Gastroesophageal sphincter (tissue), 4 donors: ENCODE measurements around the gene NINL. TPM values are rescaled to one million over a fixed set of nuclear protein-coding genes. Genes with fewer than 3 reads are reported as not detected.
A peak's percentile ranks its signal among the peaks of the same experiment; 100 is the strongest.

Experiments used
- ATAC-seq: fragments of 150-250 bp; one replicate; pipeline ENCODE4 v1.9.1; 2016; ENCODE audit warnings: mild to moderate bottlenecking, moderate library complexity
- H3K27ac ChIP-seq, 4 donors: fragments of 200-600 bp; sonication (generic) in 3 of 4; 1 replicate in 3 of 4; 2 replicates in 1 of 4; pipeline ENCODE4 v1.5.1; 2016 to 2019
- H3K27me3 ChIP-seq: fragments of 200-600 bp; sonication (generic); one replicate; pipeline ENCODE4 v1.5.1; 2019
- H3K36me3 ChIP-seq, 2 donors: fragments of 200-600 bp; sonication (generic); one replicate each; pipeline ENCODE4 v1.5.1; 2019; ENCODE audit warnings: control low read depth in 1 of 2
- H3K4me1 ChIP-seq, 3 donors: fragments of 200-600 bp; sonication (generic); 1 replicate in 2 of 3; 2 replicates in 1 of 3; pipeline ENCODE4 v1.5.1; 2016 to 2019; ENCODE audit warnings: control low read depth in 2 of 3
- H3K4me3 ChIP-seq, 2 donors: fragments of 200-600 bp; sonication (generic); one replicate each; pipeline ENCODE4 v1.5.1; 2019; ENCODE audit warnings: mild to moderate bottlenecking in 1 of 2, moderate library complexity in 1 of 2
- H3K9me3 ChIP-seq, 3 donors: fragments of 200-600 bp; sonication (generic); one replicate each; pipeline ENCODE4 v1.5.1; 2017 to 2019; ENCODE audit warnings: control low read depth in 2 of 3
- EP300 ChIP-seq: sonication (generic); formaldehyde crosslinking; IDR thresholded peaks from one replicate; pipeline ENCODE4 v1.6.1; 2017; ENCODE audit warnings: antibody characterized with exemption, mild to moderate bottlenecking
- POLR2A ChIP-seq, 2 donors: fragments of 450-650 bp; IDR thresholded peaks; one replicate each; pipeline ENCODE4 v1.6.1; 2017; ENCODE audit warnings: antibody characterized with exemption in 2 of 2, mild to moderate bottlenecking in 2 of 2, moderate library complexity in 1 of 2
- POLR2AphosphoS5 ChIP-seq: sonication (generic); formaldehyde crosslinking; IDR thresholded peaks from one replicate; pipeline ENCODE4 v1.6.1; 2017; ENCODE audit warnings: antibody characterized with exemption
- WGBS, 2 donors: methylation state at CpG; one replicate each; pipeline ENCODE4 v1.1.5; 2018; ENCODE audit warnings: low coverage in 1 of 2; 5-methylcytosine and 5-hydroxymethylcytosine counted together
- total RNA-seq, 4 donors: library from RNA; depleted of rRNA; stranded (reverse); fragments of >200 nt; gene quantifications; one replicate each; pipeline ENCODE4 v1.1.0, GENCODE V29; 2016
- TF ChIP-seq, protein P1 (sequence below), 4 experiments: fragments of 200-600 bp in 2 of 4; fragments of 450-650 bp in 2 of 4; sonication (generic) in 1 of 4; IDR thresholded peaks; one replicate each; pipeline ENCODE4 v1.5.1; 2017 to 2019; ENCODE audit warnings: antibody characterized with exemption in 4 of 4, mild to moderate bottlenecking in 2 of 4, moderate library complexity in 2 of 4

Gene NINL
- total RNA-seq, 4 donors from 2014 or later: 4.2 to 7.5 (median 5.8) TPM

GRCh38 chr20:25533920-25534700, 51.2 kb downstream of the NINL start:
- peaks cover 0 to 30% (median 0%) of the 10 kb centered on the region in 3 donors for H3K4me1 ChIP-seq
- WGBS, 2 donors: 48 to 69% methylated on average over 2 to 4 of the region's 4 CpGs
- ATAC-seq: no peak
- no peak overlapping the region for H3K4me3 ChIP-seq
- TF ChIP-seq EP300 (no peak), POLR2A (IDR thresholded peaks at IDR 0.05) (no peak), POLR2AphosphoS5 (no peak)
- TF ChIP-seq, protein P1, sequence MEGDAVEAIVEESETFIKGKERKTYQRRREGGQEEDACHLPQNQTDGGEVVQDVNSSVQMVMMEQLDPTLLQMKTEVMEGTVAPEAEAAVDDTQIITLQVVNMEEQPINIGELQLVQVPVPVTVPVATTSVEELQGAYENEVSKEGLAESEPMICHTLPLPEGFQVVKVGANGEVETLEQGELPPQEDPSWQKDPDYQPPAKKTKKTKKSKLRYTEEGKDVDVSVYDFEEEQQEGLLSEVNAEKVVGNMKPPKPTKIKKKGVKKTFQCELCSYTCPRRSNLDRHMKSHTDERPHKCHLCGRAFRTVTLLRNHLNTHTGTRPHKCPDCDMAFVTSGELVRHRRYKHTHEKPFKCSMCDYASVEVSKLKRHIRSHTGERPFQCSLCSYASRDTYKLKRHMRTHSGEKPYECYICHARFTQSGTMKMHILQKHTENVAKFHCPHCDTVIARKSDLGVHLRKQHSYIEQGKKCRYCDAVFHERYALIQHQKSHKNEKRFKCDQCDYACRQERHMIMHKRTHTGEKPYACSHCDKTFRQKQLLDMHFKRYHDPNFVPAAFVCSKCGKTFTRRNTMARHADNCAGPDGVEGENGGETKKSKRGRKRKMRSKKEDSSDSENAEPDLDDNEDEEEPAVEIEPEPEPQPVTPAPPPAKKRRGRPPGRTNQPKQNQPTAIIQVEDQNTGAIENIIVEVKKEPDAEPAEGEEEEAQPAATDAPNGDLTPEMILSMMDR (IDR thresholded peaks at IDR 0.05): no peak
- no peaks in the 10 kb centered on the region for H3K36me3 ChIP-seq
- no peaks in the 10 kb centered on the region for H3K27me3 ChIP-seq
- no peaks in the 10 kb centered on the region for H3K9me3 ChIP-seq
- no peak overlapping the region for H3K27ac ChIP-seq

DNA sequence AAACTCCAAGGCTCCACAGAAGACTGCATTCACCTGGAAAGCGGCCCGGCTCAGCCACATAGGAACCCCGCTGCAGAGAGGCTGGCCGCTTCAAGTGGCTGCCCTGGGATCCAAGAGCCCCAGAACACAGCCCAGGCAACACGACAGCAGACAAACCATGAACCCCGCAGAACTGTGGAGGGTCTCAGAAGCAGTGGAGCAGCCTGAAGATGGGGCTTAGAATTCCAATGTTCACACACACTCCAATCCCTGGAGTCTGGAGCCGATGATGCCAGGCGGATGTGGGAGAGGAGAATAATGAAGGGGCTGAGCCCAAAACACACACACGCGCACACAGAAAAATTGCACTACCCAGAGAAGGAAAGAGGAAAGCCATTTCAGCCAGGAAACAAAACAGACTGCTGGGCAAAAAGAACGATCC, 52.4 kb downstream of the NINL start:
- ATAC-seq: no peak
- Histone ChIP-seq H3K27me3 (no peaks in the 10 kb centered on the region), H3K4me1 (peaks cover 0 to 21% (median 0%) of the 10 kb centered on the region in 3 donors), H3K9me3 (no peaks in the 10 kb centered on the region), H3K36me3 (no peaks in the 10 kb centered on the region), H3K27ac (peak overlapping the region in 1 of 4 donors; percentile 3), H3K4me3 (peak overlapping the region in 1 of 2 donors; percentile 5)
- TF ChIP-seq EP300 (no peak), POLR2A (IDR thresholded peaks at IDR 0.05) (no peak), POLR2AphosphoS5 (no peak)
- TF ChIP-seq, protein P1 (IDR thresholded peaks at IDR 0.05): no peak
- 34 to 70% methylated on average over 2 to 5 of the region's 11 CpGs for WGBS, 2 donors

GRCh38 chr20:25532015-25532751, 53.1 kb downstream of the NINL start:
- peaks cover 0 to 21% (median 0%) of the 10 kb centered on the region in 3 donors for H3K4me1 ChIP-seq
- no peaks in the 10 kb centered on the region for H3K27me3 ChIP-seq
- ATAC-seq: no peak
- no peaks in the 10 kb centered on the region for H3K36me3 ChIP-seq
- no peak for TF ChIP-seq POLR2A (IDR thresholded peaks at IDR 0.05)
- TF ChIP-seq EP300: no peak
- TF ChIP-seq, protein P1 (IDR thresholded peaks at IDR 0.05): no peak
- TF ChIP-seq POLR2AphosphoS5: no peak
- H3K9me3 ChIP-seq: no peaks in the 10 kb centered on the region
- peak overlapping the region in 1 of 4 donors; percentile 3 for H3K27ac ChIP-seq
- no peak overlapping the region for H3K4me3 ChIP-seq
- 93 to 100% methylated on average over 1 to 2 of the region's 12 CpGs for WGBS, 2 donors

- no peak for ATAC-seq
- Histone ChIP-seq H3K27ac (no peak overlapping the region), H3K36me3 (peaks cover 0 to 16% of the 10 kb centered on the region in 2 donors), H3K9me3 (no peaks in the 10 kb centered on the region), H3K27me3 (no peaks in the 10 kb centered on the region), H3K4me3 (no peak overlapping the region), H3K4me1 (peaks cover 0 to 21% (median 0%) of the 10 kb centered on the region in 3 donors)
- 88 to 94% methylated on average over 3 to 7 of the region's 9 CpGs for WGBS, 2 donors
- TF ChIP-seq POLR2AphosphoS5 (no peak), POLR2A (IDR thresholded peaks at IDR 0.05) (no peak), EP300 (no peak)
- TF ChIP-seq, protein P1 (IDR thresholded peaks at IDR 0.05): no peak
Observed at GRCh38 chr20:25529295-25529951, 55.9 kb downstream of the NINL start.
